RPMI8226 (cell line): ENCODE data around the gene USP19.

Experiments
- DNase-seq: peaks from one replicate; pipeline ENCODE4 v3.0.0-alpha.2; 2015

Gene USP19

GRCh38 chr3:49134471-49135265 lies 14.0 kb upstream of the USP19 start:
- no peak for DNase-seq

GRCh38 chr3:49133226-49133951 lies 12.8 kb upstream of the USP19 start:
- no peak for DNase-seq

GRCh38 chr3:49132437-49133225 lies 12.0 kb upstream of the USP19 start, which contains the start of gene LAMB2:
LAMB2 (minus strand) TSS chr3:49133050; CDS start chr3:49132867, 183 bp downstream.
- no peak for DNase-seq

GRCh38 chr3:49132073-49132436 lies 11.4 kb upstream of the USP19 start:
- DNase-seq = no peak

- no peak for DNase-seq
Measured at GRCh38 chr3:49131576-49131975, 11.0 kb upstream of the USP19 start.

- no peak for DNase-seq
Measured at GRCh38 chr3:49131040-49131439, 10.4 kb upstream of the USP19 start.

GRCh38 chr3:49124991-49125670 lies 4.5 kb upstream of the USP19 start:
- DNase-seq = peak; percentile 23

- no peak for DNase-seq
Measured at GRCh38 chr3:49124203-49124602, 3.6 kb upstream of the USP19 start.

GRCh38 chr3:49123687-49124086 lies 3.1 kb upstream of the USP19 start:
- no peak for DNase-seq

GRCh38 chr3:49122886-49123545 lies 2.4 kb upstream of the USP19 start:
- no peak for DNase-seq

GRCh38 chr3:49122451-49122850 lies 1.8 kb upstream of the USP19 start:
- DNase-seq = no peak

GRCh38 chr3:49122022-49122421 lies 1.4 kb upstream of the USP19 start:
- DNase-seq = no peak

GRCh38 chr3:49121132-49121736 lies 611 bp upstream of the USP19 start:
- no peak for DNase-seq

GRCh38 chr3:49120096-49120437 lies 556 bp downstream of the USP19 start:
- no peak for DNase-seq

- no peak for DNase-seq
Measured at GRCh38 chr3:49119439-49119838, 1.2 kb downstream of the USP19 start.

- no peak for DNase-seq
Measured at GRCh38 chr3:49119036-49119435, 1.6 kb downstream of the USP19 start.

GRCh38 chr3:49112262-49112661 lies 8.4 kb downstream of the USP19 start:
- DNase-seq = no peak

GRCh38 chr3:49111347-49111746 lies 9.3 kb downstream of the USP19 start:
- DNase-seq = no peak

- DNase-seq = no peak
Measured at GRCh38 chr3:49110780-49111179, 9.8 kb downstream of the USP19 start.

- no peak for DNase-seq
Measured at GRCh38 chr3:49108346-49108745, 12.3 kb downstream of the USP19 start.

- DNase-seq = peak; percentile 93
Measured at GRCh38 chr3:49104427-49105291, 16.0 kb downstream of the USP19 start, which contains the start of gene QARS1. QARS1 (minus strand) TSS chr3:49104757; CDS start chr3:49104733, 24 bp downstream.
